Right lobe of liver (tissue), 6 donors: ENCODE results near the gene AKNA. TPM values are rescaled to one million over a fixed set of nuclear protein-coding genes. Genes with fewer than 3 reads are reported as not detected.

Experiments used
- ATAC-seq, 4 donors: fragments of 200-7000 bp; cut with Tn5 transposase; one replicate each; pipeline ENCODE4 v1.9.1; 2020; ENCODE audit warnings: mild to moderate bottlenecking in 4 of 4, moderate library complexity in 4 of 4
- DNase-seq, 3 donors: peaks; one replicate each; pipeline ENCODE4 v3.0.0-alpha.2; 2020
- H3K27ac ChIP-seq, 3 donors: fragments of 200-600 bp; one replicate each; pipeline ENCODE4 v1.8.0; 2022
- H3K27me3 ChIP-seq, 2 donors: fragments of 200-600 bp; one replicate each; pipeline ENCODE4 v1.8.0; 2022
- H3K36me3 ChIP-seq, 4 donors: fragments of 200-600 bp; sonication (generic) in 1 of 4; one replicate each; pipeline versions ENCODE4 v1.5.1 to v1.8.0; 2017 to 2022; ENCODE audit warnings: control low read depth in 1 of 4
- H3K4me1 ChIP-seq, 4 donors: fragments of 200-600 bp; sonication (generic) in 1 of 4; one replicate each; pipeline versions ENCODE4 v1.5.1 to v1.8.0; 2017 to 2022; ENCODE audit warnings: control low read depth in 1 of 4
- H3K4me3 ChIP-seq, 3 donors: fragments of 200-600 bp; one replicate each; pipeline ENCODE4 v1.8.0; 2022
- H3K9me3 ChIP-seq, 4 donors: fragments of 200-600 bp; sonication (generic) in 1 of 4; one replicate each; pipeline versions ENCODE4 v1.5.1 to v1.8.0; 2017 to 2022; ENCODE audit warnings: control low read depth in 1 of 4
- CTCF ChIP-seq, 4 donors: fragments of 200-600 bp in 3 of 4; fragments of 450-650 bp in 1 of 4; IDR thresholded peaks; one replicate each; pipeline versions ENCODE4 v1.5.1 to v1.8.0; 2016 to 2022; ENCODE audit warnings: antibody characterized with exemption in 4 of 4, mild to moderate bottlenecking in 2 of 4
- POLR2A ChIP-seq: fragments of 450-650 bp; IDR thresholded peaks from one replicate; pipeline ENCODE4 v1.6.1; 2017; ENCODE audit warnings: antibody characterized with exemption, mild to moderate bottlenecking
- WGBS: methylation state at CpG from one replicate; pipeline ENCODE4 v1.1.6; 2018; ENCODE audit warnings: low coverage, low lambda C conversion rate; ENCODE audit not compliant: insufficient coverage; ENCODE audit errors: missing lambda C conversion rate; 5-methylcytosine and 5-hydroxymethylcytosine counted together
- intact Hi-C, 2 donors: fragments of 100-400 bp; cut with DNase I; formaldehyde crosslinking; loops; one replicate each; pipeline versions ENCODE4 v1.11.2 to v1.14.1; 2022
- total RNA-seq, 6 experiments: library from RNA; depleted of rRNA in 2 of 6; stranded (reverse); fragments of >200 nt in 2 of 6; fragmentation: NEBNext Ultra II Directional in 3 of 6; extraction: Animal tissue kit (Norgen Biotek cat#: 25700) in 3 of 6; gene quantifications; one replicate each; pipeline versions ENCODE4 v1.1.0 to v1.2.4, GENCODE V29; 2016 to 2023
- donor health status: DM: no; HTN: yes; CAD: no.
- donor health status: DM: no; HTN: no; CAD: no.
- donor health status: DM: no; HTN: no; CAD: no.
- donor health status: DM: no; HTN: yes; CAD: no.
- donor health status: DM: no; HTN: yes; CAD: no.

AKNA gene
- total RNA-seq, 6 experiments from 2014 or later = 4.7 to 15.1 (median 9.8) TPM

DNA sequence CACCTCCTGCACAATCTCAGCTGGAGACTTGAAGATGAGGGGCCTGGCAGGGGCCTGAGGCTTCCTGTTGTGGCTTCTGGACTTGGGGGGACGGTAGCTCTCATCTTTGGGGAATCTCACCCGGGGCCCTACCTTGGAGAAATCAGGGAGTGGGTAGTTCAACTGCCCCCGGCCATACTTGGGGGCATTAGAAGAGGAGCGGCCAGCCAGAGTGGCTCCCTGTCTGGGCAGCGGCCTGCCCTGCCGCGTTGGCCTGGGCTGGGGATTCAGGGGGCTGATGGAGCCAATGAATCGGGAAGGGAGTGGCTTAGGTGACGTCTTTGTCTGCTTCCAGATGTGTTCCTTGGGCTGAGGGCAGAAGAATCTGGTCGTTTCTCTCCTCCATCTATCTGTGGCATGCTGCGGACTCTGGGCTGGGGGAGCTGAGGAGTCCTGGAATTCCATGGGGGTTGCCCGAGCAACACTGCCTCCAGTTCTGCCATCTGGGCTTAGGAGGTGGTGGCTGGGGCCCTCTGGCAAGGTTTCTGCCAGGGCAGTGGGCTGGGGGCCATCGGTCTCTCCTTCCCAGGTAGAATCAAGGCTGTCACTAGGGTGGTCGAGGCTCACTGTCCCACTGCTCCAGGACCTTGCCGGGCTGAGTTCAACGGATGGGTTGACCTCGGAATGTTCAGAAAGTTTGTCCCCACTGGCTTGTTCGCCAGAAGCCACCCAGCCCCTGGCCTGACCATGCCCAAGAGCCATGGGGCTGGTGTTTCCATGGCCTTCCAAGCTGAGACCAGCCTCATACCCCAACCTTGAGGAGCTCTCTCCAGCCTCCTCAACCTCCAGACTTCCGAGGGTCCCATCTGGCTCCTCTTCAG is 11.0 kb downstream of the AKNA start:
- Histone ChIP-seq H3K36me3 (peaks cover 0 to 31% (median 6%) of the 10 kb centered on the region in 4 donors), H3K4me1 (no peaks in the 10 kb centered on the region)
- DNase-seq = peak in 1 of 3 donors; percentile 45

DNA sequence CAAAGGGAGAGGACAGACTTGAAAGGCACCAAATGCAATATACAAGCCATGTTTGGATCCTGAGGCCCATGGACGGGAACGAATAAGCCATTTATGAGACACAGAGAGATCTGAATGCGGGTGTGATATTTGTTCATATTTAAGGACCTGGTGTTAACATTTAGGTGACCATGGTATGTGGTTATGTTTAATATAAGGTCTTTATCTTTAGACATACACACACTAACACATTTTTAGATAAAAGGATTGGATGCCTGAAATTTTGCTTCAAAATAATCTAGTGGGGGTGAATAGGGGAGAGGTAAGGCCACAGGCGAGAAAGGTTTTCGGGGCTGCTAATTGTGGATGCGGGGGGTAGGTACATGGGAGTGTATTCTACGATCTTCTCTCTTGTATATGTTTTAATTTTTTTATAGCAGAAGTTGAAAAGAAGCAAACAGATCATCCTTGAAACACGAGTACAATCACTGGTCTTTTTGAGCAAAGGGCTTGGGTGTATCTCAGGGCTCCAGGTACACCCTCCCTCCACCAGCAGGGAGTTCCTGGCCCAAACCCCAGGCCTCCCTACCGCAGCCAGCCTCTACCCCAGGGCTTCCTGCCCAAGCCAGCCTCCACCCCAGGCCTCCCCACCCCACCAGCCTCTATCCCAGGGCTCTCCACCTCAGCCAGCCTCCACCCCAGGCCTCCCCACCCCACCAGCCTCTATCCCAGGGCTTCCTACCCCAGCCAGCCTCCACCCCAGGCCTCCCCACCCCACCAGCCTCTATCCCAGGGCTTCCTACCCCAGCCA is 12.2 kb downstream of the AKNA start:
- Histone ChIP-seq H3K4me3 (no peak overlapping the region), H3K4me1 (no peaks in the 10 kb centered on the region), H3K27ac (no peak overlapping the region), H3K9me3 (no peaks in the 10 kb centered on the region), H3K36me3 (peaks cover 0 to 25% (median 6%) of the 10 kb centered on the region in 4 donors), H3K27me3 (no peaks in the 10 kb centered on the region)
- DNase-seq (peak in 1 of 3 donors; percentile 13), ATAC-seq (no peak)
- TF ChIP-seq POLR2A (no peak), CTCF (IDR thresholded peaks at IDR 0.05) (no peak)
- 89% methylated on average over 8 of the region's 9 CpGs for WGBS
- intact Hi-C loops = no loop called here

More for the DNA sequence above, 11.0 kb downstream of the AKNA start:
- Histone ChIP-seq H3K4me3 (no peak overlapping the region), H3K9me3 (no peaks in the 10 kb centered on the region), H3K27me3 (no peaks in the 10 kb centered on the region), H3K27ac (no peak overlapping the region)
- no peak for ATAC-seq
- TF ChIP-seq CTCF (IDR thresholded peaks at IDR 0.05) (no peak), POLR2A (no peak)
- intact Hi-C loops = no loop called here
- no CpG with 5 or more reads among the region's 19 CpGs for WGBS

DNA sequence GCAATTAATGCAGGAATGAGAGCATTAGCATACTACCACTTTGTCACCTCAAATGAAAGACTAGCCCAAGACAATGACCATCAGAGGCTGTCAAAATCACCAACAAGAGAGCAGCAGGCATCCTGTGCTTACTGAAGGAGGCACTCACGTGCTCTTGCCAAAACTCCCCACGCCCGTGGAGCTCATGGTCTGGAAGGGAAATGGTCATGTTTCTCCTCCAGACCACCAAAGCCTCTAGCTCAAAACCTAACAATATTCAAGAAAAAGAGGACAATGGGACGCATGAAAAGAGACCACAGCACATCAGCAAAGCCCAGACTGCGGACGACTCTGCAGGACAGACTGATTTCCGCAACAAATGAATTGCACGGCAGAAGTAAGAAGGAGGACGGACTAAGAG is 12.8 kb downstream of the AKNA start:
- no peak for TF ChIP-seq CTCF (IDR thresholded peaks at IDR 0.05)
- no peak for TF ChIP-seq POLR2A
- H3K4me1 ChIP-seq = no peaks in the 10 kb centered on the region
- WGBS = 83% methylated on average over 9 of the region's 9 CpGs
- H3K9me3 ChIP-seq = no peaks in the 10 kb centered on the region
- ATAC-seq (no peak), DNase-seq (peak in 1 of 3 donors; percentile 24)
- H3K27me3 ChIP-seq = no peaks in the 10 kb centered on the region
- no peak overlapping the region for H3K4me3 ChIP-seq
- intact Hi-C loops = no loop called here
- H3K27ac ChIP-seq = no peak overlapping the region
- H3K36me3 ChIP-seq = peaks cover 0 to 19% (median 2%) of the 10 kb centered on the region in 4 donors

DNA sequence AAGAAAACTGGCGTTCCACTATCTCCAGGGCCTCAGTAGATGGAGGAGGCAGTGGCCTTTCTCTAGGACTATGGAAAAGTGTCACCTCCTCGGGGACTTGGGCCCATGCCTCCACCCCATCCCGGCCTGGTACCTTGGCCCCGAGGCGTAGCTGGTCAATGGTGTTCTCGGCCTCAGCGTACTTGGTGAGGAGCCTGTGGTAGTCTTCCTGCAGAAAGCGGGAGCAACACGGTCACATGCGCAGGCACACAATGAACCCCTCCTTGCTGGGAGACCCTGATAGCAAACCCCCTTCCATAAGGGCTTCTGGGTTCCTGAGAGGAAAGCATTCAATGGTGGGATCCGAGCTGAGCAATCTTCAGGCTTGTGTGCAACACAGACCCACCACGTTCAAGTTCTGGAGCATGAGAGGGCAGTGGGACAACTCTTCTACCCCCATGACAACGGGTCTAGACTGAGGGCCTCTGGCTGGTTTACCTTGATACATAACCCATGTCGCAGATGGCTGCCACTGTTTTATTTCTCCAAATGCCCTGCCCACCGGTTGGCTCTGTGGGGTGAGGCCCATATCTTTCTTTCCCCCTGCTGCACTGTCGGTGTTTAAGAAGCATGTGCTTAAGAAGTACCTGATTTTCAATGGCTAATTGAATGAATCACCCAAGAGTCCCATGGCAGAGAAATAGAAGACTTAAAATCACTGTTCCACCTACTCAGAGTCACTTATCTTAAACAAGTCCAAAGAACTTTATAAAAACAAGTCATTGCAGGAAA is 13.6 kb downstream of the AKNA start:
- Histone ChIP-seq H3K27ac (peak overlapping the region in 1 of 3 donors; percentile 47), H3K4me3 (no peak overlapping the region), H3K9me3 (no peaks in the 10 kb centered on the region), H3K27me3 (no peaks in the 10 kb centered on the region), H3K36me3 (peaks cover 0 to 16% (median 2%) of the 10 kb centered on the region in 4 donors), H3K4me1 (no peaks in the 10 kb centered on the region)
- WGBS = 78% methylated on average over 3 of the region's 16 CpGs
- intact Hi-C loops = no loop called here
- ATAC-seq = no peak
- DNase-seq = no peak
- no peak for TF ChIP-seq POLR2A
- no peak for TF ChIP-seq CTCF (IDR thresholded peaks at IDR 0.05)
